GM20000 (cell line): ENCODE measurements around the gene EFNA1.
"Not testable (repeated sequence)": the region's sequence is repeated elsewhere in the genome, so short reads cannot be mapped to it uniquely, and the experiment has no call there.

Experiments
- DNase-seq: peaks from one replicate; pipeline ENCODE4 v3.0.0; 2012; ENCODE audit warnings: low spot score
- TF ChIP-seq, protein P1 (sequence below): IDR thresholded peaks from 2 replicates; pipeline ENCODE4 v1.5.1; 2012; ENCODE audit warnings: mild to moderate bottlenecking, control low read depth; ENCODE audit errors: extremely low read depth, missing control alignments

Gene EFNA1

DNA sequence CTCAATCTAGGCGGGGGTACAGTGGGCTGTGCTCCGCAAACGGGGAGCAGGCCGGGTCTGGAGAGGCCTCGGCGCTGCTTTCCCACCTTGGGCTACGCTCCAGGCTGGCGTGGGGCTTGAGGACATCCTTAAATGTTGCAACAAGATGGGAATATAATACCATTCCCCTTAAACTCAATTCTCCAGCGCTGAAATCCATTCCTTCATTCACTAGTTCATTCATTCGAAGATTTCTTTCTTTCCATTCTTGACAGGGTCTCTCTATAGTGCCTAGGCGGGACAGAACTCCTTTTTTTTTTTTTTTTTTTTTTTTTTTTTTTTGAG lies 12.9 kb downstream of the EFNA1 start:
- no peak for DNase-seq
- TF ChIP-seq, protein P1, sequence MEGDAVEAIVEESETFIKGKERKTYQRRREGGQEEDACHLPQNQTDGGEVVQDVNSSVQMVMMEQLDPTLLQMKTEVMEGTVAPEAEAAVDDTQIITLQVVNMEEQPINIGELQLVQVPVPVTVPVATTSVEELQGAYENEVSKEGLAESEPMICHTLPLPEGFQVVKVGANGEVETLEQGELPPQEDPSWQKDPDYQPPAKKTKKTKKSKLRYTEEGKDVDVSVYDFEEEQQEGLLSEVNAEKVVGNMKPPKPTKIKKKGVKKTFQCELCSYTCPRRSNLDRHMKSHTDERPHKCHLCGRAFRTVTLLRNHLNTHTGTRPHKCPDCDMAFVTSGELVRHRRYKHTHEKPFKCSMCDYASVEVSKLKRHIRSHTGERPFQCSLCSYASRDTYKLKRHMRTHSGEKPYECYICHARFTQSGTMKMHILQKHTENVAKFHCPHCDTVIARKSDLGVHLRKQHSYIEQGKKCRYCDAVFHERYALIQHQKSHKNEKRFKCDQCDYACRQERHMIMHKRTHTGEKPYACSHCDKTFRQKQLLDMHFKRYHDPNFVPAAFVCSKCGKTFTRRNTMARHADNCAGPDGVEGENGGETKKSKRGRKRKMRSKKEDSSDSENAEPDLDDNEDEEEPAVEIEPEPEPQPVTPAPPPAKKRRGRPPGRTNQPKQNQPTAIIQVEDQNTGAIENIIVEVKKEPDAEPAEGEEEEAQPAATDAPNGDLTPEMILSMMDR = no peak

DNA sequence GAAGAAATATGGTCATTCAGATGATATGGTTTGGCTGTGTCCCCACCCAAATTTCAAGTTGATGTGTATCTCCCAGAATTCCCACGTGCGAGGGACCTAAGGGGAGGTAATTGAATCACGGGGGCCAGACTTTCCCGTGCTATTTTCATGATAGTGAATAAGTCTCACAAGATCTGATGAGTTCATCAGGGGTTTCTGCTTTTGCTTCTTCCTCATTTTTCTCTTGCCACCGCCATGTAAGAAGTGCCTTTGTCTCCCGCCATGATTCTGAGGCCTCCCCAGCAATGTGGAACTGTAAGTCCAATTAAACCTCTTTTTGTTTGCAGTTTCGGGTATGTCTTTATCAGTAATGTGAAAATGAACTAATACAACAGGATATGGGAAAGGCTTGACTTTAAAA lies 14.1 kb downstream of the EFNA1 start:
- TF ChIP-seq, protein P1 = no peak
- no peak for DNase-seq

DNA sequence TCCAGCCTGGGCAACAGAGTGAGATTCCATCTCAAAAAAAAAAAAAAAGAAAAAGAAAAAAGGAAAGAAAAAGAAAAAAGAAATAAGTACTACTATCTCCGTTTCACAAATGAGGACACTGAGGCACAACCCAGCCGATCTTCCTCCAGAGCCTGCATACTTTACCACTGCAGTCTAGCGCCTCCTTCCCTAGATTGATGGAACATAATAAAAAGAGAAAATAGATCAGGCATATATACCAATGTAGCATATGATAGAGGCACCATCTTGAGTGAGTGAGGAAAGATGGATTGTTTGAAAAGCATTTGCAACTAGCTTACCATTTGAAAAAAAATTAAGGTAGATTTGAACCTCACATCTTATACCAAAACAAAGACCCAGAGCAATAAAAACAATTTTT lies 17.8 kb downstream of the EFNA1 start:
- TF ChIP-seq, protein P1 = no peak
- DNase-seq = no peak

DNA sequence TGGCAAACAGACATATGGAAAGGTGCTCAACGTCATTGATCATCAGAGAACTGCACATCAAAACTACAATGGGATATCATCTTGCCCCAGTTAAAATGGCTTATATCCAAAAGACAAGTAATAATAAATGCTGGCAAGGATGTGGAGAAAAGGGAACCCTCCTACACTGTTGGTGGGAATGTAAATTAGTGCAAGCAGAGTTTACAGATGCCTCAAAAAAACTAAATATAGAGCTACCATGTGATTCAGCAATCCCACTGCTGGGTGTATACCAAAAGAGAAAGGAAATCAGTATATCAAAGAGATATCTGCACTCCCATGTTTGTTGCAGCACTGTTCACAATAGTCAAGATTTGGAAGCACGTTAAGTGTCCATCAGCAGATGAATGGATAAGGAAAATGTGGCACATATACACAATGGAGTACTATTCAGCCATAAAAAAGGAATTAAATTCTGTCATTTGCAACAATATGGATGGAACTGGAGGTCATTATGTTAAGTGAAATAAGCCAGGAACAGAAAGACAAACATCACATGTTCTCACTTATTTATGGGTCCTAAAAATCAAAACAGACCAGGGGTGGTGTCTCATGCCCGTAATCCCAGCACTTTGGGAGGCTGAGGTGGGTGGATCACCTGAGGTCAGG lies 28.4 kb downstream of the EFNA1 start:
- not testable (repeated sequence) for DNase-seq

DNA sequence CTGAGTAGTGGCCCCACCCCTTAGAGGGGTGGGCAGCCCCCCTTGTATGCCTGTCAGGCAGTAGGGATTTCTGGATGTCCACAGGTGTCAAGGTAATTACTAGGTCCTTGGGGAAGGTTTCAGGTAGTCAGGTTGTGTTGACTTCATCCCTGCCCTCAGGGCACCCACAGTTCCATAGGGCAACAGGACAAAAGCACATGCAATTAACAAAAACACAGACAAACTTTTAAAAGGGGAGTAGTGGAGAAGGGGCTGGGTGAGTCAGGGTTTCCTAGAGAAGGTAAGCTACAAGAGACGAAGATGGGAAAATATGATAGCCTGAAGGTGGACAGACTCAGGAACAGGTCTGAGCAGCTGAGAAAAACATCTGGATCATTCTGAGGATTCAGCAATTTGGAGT lies 31.3 kb downstream of the EFNA1 start:
- TF ChIP-seq, protein P1 = no peak
- no peak for DNase-seq

DNA sequence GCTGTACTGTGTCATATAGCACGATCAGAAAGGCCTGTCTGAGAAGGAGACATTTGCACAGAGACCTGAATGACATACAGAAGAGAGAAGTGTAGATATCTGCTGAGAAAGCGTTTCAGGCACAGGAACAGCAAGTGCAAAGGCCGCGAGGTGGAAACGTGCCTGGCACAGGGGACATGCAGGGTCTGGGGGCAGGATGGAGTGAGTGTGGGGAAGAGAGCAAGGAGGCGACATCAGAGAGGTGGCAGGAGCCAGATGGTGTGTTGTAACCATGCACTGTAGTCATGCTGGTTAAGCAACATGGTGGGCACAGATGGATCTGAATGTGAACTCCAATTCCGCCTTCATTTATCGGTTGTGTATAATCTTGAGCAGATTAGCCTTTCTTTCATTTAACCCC lies 32.5 kb downstream of the EFNA1 start:
- DNase-seq = no peak
- TF ChIP-seq, protein P1 = no peak

DNA sequence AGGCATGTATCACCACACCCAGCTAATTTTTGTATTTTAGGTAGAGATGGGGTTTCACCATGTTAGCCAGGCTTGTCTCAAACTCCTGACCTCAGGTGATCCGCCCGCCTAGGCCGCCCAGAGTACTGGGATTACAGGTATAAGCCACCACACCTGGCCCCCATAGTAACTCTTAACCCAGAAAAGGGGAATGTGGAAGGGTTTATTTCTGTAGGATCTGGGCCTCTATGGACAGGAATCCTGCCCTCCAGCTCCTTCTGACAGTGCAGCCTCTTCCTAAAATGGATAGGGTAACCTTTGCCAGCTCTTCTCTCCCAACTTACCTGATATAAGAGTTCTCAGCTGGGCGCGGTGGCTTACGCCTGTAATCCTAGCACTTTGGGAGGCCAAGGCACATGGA lies 35.0 kb downstream of the EFNA1 start:
- DNase-seq = not testable (repeated sequence)

DNA sequence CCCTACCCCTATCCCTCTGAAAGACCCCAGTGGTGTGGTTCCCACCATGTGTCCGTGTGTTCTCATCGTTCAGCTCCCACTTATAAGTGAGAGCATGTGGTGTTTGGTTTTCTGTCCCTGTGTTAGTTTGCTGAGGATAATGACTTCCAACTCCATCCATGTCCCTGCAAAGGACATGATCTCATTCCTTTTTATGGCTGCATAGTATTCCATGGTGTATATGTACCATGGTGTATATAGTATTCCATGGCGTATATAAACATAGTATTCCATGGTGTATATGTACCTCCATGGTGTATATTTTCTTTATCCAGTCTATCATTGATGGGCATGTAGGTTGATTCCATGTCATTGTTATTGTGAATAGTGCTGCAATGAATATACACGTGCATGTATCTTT lies 36.1 kb downstream of the EFNA1 start:
- DNase-seq = not testable (repeated sequence)

DNA sequence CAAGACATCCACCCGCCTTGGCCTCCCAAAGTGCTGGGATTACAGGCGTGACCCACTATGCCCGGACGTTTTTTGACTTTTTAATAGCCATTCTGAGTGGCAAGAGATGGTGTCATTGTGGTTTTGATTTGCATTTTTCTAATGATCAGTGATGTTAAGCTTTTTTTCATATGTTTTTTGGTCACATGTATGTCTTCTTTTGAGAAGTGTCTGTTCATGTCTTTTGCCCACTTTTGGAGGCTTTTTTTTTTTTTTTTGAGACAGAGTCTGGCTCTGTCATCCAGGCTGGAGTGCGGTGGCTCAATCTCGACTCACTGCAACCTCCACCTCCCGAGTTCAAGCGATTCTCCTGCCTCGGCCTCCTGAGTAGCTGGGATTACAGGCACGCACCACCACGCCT lies 36.9 kb downstream of the EFNA1 start:
- DNase-seq = not testable (repeated sequence)

DNA sequence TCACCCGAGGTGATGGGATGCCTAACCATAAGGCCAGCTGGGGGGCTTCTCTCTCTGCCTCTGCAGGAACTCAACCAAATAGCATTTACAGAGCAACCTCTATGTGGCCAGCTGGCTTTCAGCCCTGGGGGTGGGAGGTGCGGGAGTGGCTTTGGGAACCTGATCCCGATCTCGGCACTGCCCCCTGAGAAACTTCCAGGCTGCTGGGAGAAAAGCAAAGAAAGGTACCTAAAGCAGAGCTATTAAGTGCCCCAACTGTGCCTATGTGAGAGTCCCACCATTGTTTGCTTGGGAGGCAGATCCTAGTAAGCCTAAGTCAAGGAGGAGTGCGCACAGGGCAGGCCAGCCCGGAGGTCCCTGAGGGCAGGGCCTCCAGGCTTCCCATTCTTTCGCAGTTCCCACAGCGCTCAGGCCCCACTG lies 38.4 kb downstream of the EFNA1 start:
- DNase-seq = no peak
- TF ChIP-seq, protein P1 = no peak
